Heart left ventricle (tissue), 16 donors: ENCODE results near the gene PRTG. TPM values are rescaled to one million over a fixed set of nuclear protein-coding genes. Genes with fewer than 3 reads are reported as not detected.
"Not testable (repeated sequence)": the region's sequence is repeated elsewhere in the genome, so short reads cannot be mapped to it uniquely, and the experiment has no call there.

ENCODE experiments used
- ATAC-seq, 4 donors: fragments of 200-7000 bp; cut with Tn5 transposase; one replicate each; pipeline ENCODE4 v1.9.1; 2020 to 2022; ENCODE audit warnings: moderate library complexity in 4 of 4, mild to moderate bottlenecking in 3 of 4, moderate number of reproducible peaks in 1 of 4
- DNase-seq, 5 donors: peaks; one replicate each; pipeline ENCODE4 v3.0.0-alpha.2; 2020
- H3K27ac ChIP-seq, 12 donors: fragments of 200-600 bp; sonication (generic) in 4 of 12; one replicate each; pipeline versions ENCODE4 v1.5.0 to v1.8.0; 2016 to 2022; ENCODE audit warnings: mild to moderate bottlenecking in 2 of 12
- H3K27me3 ChIP-seq, 9 donors: fragments of 200-600 bp; sonication (generic) in 2 of 9; one replicate each; pipeline versions ENCODE4 v1.5.1 to v1.8.0; 2016 to 2022; ENCODE audit warnings: mild to moderate bottlenecking in 3 of 9
- H3K36me3 ChIP-seq, 9 donors: fragments of 200-600 bp; sonication (generic) in 2 of 9; one replicate each; pipeline versions ENCODE4 v1.5.0 to v1.8.0; 2018 to 2022; ENCODE audit warnings: mild to moderate bottlenecking in 2 of 9
- H3K4me1 ChIP-seq, 12 donors: fragments of 200-600 bp; sonication (generic) in 4 of 12; one replicate each; pipeline versions ENCODE4 v1.5.0 to v1.8.0; 2016 to 2022; ENCODE audit warnings: mild to moderate bottlenecking in 3 of 12
- H3K4me3 ChIP-seq, 12 donors: fragments of 200-600 bp; sonication (generic) in 4 of 12; one replicate each; pipeline versions ENCODE4 v1.5.0 to v1.8.0; 2017 to 2022; ENCODE audit warnings: mild to moderate bottlenecking in 9 of 12, moderate library complexity in 4 of 12
- H3K9me3 ChIP-seq, 12 donors: fragments of 200-600 bp; sonication (generic) in 4 of 12; one replicate each; pipeline versions ENCODE4 v1.5.0 to v1.8.0; 2016 to 2022; ENCODE audit warnings: mild to moderate bottlenecking in 1 of 12
- POLR2A ChIP-seq, 2 donors: fragments of 450-650 bp; IDR thresholded peaks; one replicate each; pipeline ENCODE4 v1.6.1; 2017; ENCODE audit warnings: antibody characterized with exemption in 2 of 2, mild to moderate bottlenecking in 2 of 2, moderate library complexity in 2 of 2
- WGBS, 4 donors: extraction: QIAGEN DNeasy Blood & Tissue Kit in 2 of 4; methylation state at CpG; one replicate each; pipeline versions ENCODE4 v1.1.5 to v1.1.7; 2013 to 2018; 5-methylcytosine and 5-hydroxymethylcytosine counted together
- intact Hi-C, 10 donors: fragments of 100-400 bp; cut with DNase I; formaldehyde crosslinking; loops; one replicate each; pipeline versions ENCODE4 v1.11.1 to v1.14.2; 2022
- polyA plus RNA-seq, 2 donors: library from polyadenylated mRNA; stranded (reverse); fragments of 200-250 nt; gene quantifications; one replicate each; pipeline ENCODE4 v1.2.3, GENCODE V29; 2013
- total RNA-seq, 9 donors: library from RNA; depleted of rRNA in 2 of 9; stranded (reverse); fragments of >200 nt in 2 of 9; fragmentation: NEBNext Ultra II Directional in 3 of 9; extraction: Animal tissue kit (Norgen Biotek cat#: 25700) in 3 of 9; gene quantifications; one replicate each; pipeline versions ENCODE4 v1.1.0 to v1.2.4, GENCODE V29; 2016 to 2023
- TF ChIP-seq, protein P1 (sequence below), 12 donors: fragments of 200-600 bp; sonication (generic) in 4 of 12; IDR thresholded peaks; one replicate each; pipeline versions ENCODE4 v1.5.0 to v1.8.0; 2018 to 2022; ENCODE audit warnings: antibody characterized with exemption in 12 of 12, mild to moderate bottlenecking in 5 of 12
- donor health status: ischemic (EF 13 %, LVEDD 7.1; RV severe dilation, severe dysfunction).
- donor health status: healthy with polysubstance abuse.
- donor health status: DM: no; HTN: yes; CAD: no.
- donor health status: DM: no; HTN: no; CAD: no.
- donor health status: ischemic (EF 25% LVEDD 6.9; RV normal size, moderate dysfunction).
- donor health status: ischemic (EF 25% LVEDD 5.7; RV mildly dilated, moderate dysfunction).
- donor health status: healthy.
- donor health status: DM: yes; HTN: yes; CAD: no.
- donor health status: ischemic (EF 35%, LVEDD 5.7; RV mildly dilated, moderate dysfunction).
- donor health status: nonischemic (EF 11% LVEDD 7.7; RV severe dilation, severe dysfunction).
- donor health status: DM: yes; HTN: yes; CAD: no.
- donor health status: PGD.
- donor health status: ischemic (EF 29% LVEDD 5.4; RV normal size, mild dysfunction).
- donor health status: nonischemic (EF 23%, LVEDD 6.1; RV moderate dilation, normal function).

Gene PRTG
- total and polyA plus RNA-seq, 11 donors = 0.19 to 2.1 (median 1.1) TPM

DNA sequence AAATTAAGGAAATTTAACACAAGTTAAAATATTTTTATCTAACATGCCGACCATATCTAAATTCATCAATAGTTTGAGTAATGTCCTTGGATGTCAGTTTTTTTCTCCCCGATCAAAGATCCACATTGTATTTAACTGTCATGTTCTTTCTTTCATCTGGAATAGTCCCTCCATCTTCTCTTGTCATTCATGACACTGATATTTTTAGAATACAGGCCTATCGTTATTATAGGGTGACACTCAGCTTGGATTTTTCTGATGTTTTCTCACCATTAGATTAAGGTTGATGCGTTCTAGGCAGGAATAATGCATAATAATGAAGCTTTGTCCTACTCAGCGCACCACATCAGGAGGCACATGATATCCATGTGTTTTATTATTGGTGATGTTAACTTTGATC is 141.6 kb downstream of the PRTG start:
- Histone ChIP-seq H3K4me1 (no peaks in the 10 kb centered on the region), H3K27ac (no peak overlapping the region), H3K27me3 (no peaks in the 10 kb centered on the region), H3K9me3 (peaks cover 0 to 8% (median 3%) of the 10 kb centered on the region in 12 donors), H3K4me3 (no peak overlapping the region), H3K36me3 (no peaks in the 10 kb centered on the region)
- DNase-seq (no peak), ATAC-seq (no peak)
- TF ChIP-seq, protein P1, sequence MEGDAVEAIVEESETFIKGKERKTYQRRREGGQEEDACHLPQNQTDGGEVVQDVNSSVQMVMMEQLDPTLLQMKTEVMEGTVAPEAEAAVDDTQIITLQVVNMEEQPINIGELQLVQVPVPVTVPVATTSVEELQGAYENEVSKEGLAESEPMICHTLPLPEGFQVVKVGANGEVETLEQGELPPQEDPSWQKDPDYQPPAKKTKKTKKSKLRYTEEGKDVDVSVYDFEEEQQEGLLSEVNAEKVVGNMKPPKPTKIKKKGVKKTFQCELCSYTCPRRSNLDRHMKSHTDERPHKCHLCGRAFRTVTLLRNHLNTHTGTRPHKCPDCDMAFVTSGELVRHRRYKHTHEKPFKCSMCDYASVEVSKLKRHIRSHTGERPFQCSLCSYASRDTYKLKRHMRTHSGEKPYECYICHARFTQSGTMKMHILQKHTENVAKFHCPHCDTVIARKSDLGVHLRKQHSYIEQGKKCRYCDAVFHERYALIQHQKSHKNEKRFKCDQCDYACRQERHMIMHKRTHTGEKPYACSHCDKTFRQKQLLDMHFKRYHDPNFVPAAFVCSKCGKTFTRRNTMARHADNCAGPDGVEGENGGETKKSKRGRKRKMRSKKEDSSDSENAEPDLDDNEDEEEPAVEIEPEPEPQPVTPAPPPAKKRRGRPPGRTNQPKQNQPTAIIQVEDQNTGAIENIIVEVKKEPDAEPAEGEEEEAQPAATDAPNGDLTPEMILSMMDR (IDR thresholded peaks at IDR 0.05) = no peak
- no peak for TF ChIP-seq POLR2A (IDR thresholded peaks at IDR 0.05)
- intact Hi-C loops = no loop called here
- WGBS, 4 donors = 81 to 85% (median 83%) methylated on average over 5 of the region's 5 CpGs

DNA sequence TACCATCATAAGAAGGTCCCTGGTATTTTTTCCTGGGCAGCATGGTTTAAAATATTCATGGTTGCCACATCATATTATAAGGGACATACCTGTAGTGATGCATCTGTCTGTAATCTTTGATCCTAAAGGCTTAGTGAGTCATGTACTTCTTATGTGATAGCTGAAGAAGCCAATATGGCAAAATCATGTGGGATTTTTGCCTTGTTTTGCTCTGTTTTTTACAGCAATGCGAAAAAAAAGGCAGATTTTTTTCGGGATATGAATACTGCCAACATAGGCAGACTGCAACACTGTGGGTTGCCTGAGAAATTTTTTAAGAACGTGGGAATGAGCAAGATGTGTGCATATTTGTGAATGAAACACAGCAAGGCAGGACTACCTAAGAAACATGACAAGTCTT is 143.5 kb downstream of the PRTG start:
- no peak for ATAC-seq
- no peaks in the 10 kb centered on the region for H3K36me3 ChIP-seq
- no peak overlapping the region for H3K4me3 ChIP-seq
- H3K9me3 ChIP-seq = no peaks in the 10 kb centered on the region
- DNase-seq = no peak
- H3K27ac ChIP-seq = no peak overlapping the region
- H3K27me3 ChIP-seq = no peaks in the 10 kb centered on the region
- no peaks in the 10 kb centered on the region for H3K4me1 ChIP-seq
- intact Hi-C loops = no loop called here
- WGBS, 4 donors = 88 to 93% (median 91%) methylated on average over 3 of the region's 3 CpGs
- TF ChIP-seq, protein P1 (IDR thresholded peaks at IDR 0.05) = no peak
- TF ChIP-seq POLR2A (IDR thresholded peaks at IDR 0.05) = no peak

DNA sequence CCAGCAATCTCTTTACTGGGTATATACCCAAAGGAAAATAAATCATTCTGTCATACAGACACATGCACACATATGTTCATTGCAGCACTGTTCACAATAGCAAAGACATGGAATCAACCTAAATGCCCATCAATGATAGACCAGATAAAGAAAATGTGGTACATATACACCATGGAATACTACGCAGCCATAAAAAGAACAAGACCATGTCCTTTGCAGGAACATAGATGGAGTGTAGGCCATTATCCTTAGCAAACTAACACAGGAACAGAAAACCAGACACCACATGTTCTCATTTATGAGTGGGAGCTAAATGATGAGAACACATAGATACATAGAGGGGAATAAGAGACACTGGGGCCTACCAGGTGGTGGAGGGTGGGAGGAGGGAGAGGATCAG is 149.9 kb downstream of the PRTG start:
- not testable (repeated sequence) for H3K9me3 ChIP-seq, H3K4me1 ChIP-seq, H3K36me3 ChIP-seq, H3K4me3 ChIP-seq, H3K27ac ChIP-seq, DNase-seq, ATAC-seq
- intact Hi-C loops = loop anchor here in 1 of 10 donors (5.0 kb wide), 1 partner anchor 49 kb away; no protein-coding TSS in a partner anchor
- 88 to 100% (median 98%) methylated on average over 1 of the region's 1 CpG for whole genome bisulfite sequencing, 4 donors
- peaks cover 0 to 13% (median 0%) of the 10 kb centered on the region in 9 donors for H3K27me3 ChIP-seq

DNA sequence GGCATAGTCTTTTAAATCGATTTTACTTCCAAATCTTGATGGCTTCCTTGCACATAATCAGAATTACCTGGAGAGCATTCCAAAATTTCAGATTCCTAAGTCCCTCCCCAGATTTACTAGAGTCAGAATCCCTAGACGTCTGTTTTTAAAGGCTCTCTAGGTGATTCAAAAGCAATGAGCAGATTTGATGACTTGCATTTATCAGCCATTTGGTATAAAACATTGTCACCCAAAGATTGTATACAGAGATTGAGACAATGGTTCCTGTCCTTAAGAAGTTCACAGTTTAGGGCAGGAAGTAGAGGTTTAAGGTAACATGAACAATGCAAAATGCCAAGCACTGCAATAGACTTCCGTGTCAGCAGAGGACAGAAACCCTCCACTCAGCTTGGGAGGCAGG is 152.2 kb downstream of the PRTG start:
- H3K4me1 ChIP-seq = peaks cover 0 to 13% (median 0%) of the 10 kb centered on the region in 12 donors
- H3K27me3 ChIP-seq = peaks cover 0 to 33% (median 5%) of the 10 kb centered on the region in 9 donors
- H3K27ac ChIP-seq = no peak overlapping the region
- no peaks in the 10 kb centered on the region for H3K36me3 ChIP-seq
- TF ChIP-seq POLR2A (IDR thresholded peaks at IDR 0.05) = no peak
- TF ChIP-seq, protein P1 (IDR thresholded peaks at IDR 0.05) = no peak
- WGBS, 4 donors = 76 to 85% (median 79%) methylated on average over 3 of the region's 3 CpGs
- DNase-seq = no peak
- intact Hi-C loops = loop anchor here in 1 of 10 donors (5.0 kb wide), 1 partner anchor 52 kb away; no protein-coding TSS in a partner anchor
- no peak overlapping the region for H3K4me3 ChIP-seq
- no peak for ATAC-seq
- H3K9me3 ChIP-seq = no peaks in the 10 kb centered on the region

DNA sequence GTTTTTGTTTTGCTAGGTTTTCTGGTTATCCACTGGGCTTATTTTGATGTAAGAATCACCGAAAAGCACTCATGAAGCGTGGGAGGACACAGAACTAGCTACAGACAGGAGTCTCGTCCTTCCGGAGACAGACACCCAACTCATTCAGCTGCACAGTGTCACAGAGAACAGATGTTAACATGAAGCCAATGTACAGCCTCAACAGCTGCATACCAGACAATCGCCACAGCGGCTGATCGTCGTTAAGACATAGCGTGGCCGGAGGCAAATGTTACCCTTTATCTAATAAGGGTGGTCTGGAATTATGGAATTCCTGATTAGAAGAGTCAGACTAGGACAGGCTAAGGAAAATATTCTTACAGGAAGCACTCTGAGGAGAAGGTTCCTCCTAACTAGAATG is 153.7 kb downstream of the PRTG start:
- no peak for TF ChIP-seq POLR2A (IDR thresholded peaks at IDR 0.05)
- TF ChIP-seq, protein P1 (IDR thresholded peaks at IDR 0.05) = no peak
- H3K27me3 ChIP-seq = peaks cover 0 to 47% (median 5%) of the 10 kb centered on the region in 9 donors
- WGBS, 4 donors = 71 to 82% (median 77%) methylated on average over 10 of the region's 10 CpGs
- peak overlapping the region in 7 of 12 donors; percentile 51 to 85 (median 68) for H3K4me3 ChIP-seq
- peak in 1 of 4 donors; percentile 32 for ATAC-seq
- DNase-seq = no peak
- peaks cover 0 to 13% (median 0%) of the 10 kb centered on the region in 12 donors for H3K4me1 ChIP-seq
- H3K27ac ChIP-seq = no peak overlapping the region
- H3K36me3 ChIP-seq = no peaks in the 10 kb centered on the region
- H3K9me3 ChIP-seq = no peaks in the 10 kb centered on the region
- intact Hi-C loops = loop anchor here in 1 of 10 donors (5.0 kb wide), 1 partner anchor 182 kb away; the partner anchor contains the start of genes CCPG1 and PIERCE2
